OCI-LY3 (cell line): ENCODE measurements around the gene FBXL15.

Experiments used
- H2AFZ ChIP-seq: fragments of 200-600, 300-600 bp; shearing (Covaris generic); 2 replicates; pipeline ENCODE4 v1.6.0; 2014; ENCODE audit warnings: antibody characterized with exemption, low read depth, low read length
- H3K27ac ChIP-seq: fragments of 200-600, 300-600 bp; sonication (generic); 2 replicates; pipeline ENCODE4 v1.5.1; 2014; ENCODE audit warnings: mild to moderate bottlenecking, low read length, moderate library complexity, mixed read lengths
- H3K27me3 ChIP-seq: fragments of 200-600, 300-600 bp; sonication (generic); 2 replicates; pipeline ENCODE4 v1.6.1; 2014; ENCODE audit warnings: low read depth, low read length, mixed read lengths
- H3K36me3 ChIP-seq: fragments of 200-600, 300-600 bp; sonication (generic); replicated peaks from 2 replicates; pipeline ENCODE3; 2014; ENCODE audit warnings: low read depth, low read length, mixed read lengths
- H3K4me1 ChIP-seq: fragments of 300-600, 200-600 bp; sonication (generic); 2 replicates; pipeline ENCODE4 v1.6.1; 2014; ENCODE audit warnings: low read length, mixed read lengths
- H3K4me2 ChIP-seq: fragments of 200-600, 300-600 bp; sonication (generic); 2 replicates; pipeline ENCODE4 v1.6.1; 2014; ENCODE audit warnings: low read length, mixed read lengths
- H3K4me3 ChIP-seq: fragments of 300-600, 200-600 bp; sonication (generic); 2 replicates; pipeline ENCODE4 v1.5.1; 2014; ENCODE audit warnings: antibody characterized with exemption, mild to moderate bottlenecking, low read length, moderate library complexity
- H3K79me2 ChIP-seq: fragments of 300-600, 200-600 bp; shearing (Covaris generic); 2 replicates; pipeline ENCODE4 v1.6.1; 2014; ENCODE audit warnings: mild to moderate bottlenecking, low read length, mixed read lengths
- H3K9ac ChIP-seq: fragments of 300-600, 200-600 bp; shearing (Covaris generic); 2 replicates; pipeline ENCODE4 v1.6.0; 2014; ENCODE audit warnings: mild to moderate bottlenecking, low read length, moderate library complexity
- H3K9me3 ChIP-seq: fragments of 200-600, 300-600 bp; shearing (Covaris generic); 2 replicates; pipeline ENCODE4 v1.6.1; 2014; ENCODE audit warnings: low read length, mixed read lengths; ENCODE audit not compliant: insufficient read depth
- H4K20me1 ChIP-seq: fragments of 200-600, 300-600 bp; sonication (generic); 2 replicates; pipeline ENCODE4 v1.6.1; 2016; ENCODE audit warnings: low read length, mixed read lengths; ENCODE audit not compliant: insufficient read depth
- EZH2phosphoT487 ChIP-seq: fragments of 200-600 bp; shearing (Covaris generic); IDR thresholded peaks from 2 replicates; pipeline ENCODE4 v1.6.1; 2018; ENCODE audit warnings: antibody characterized with exemption, mixed run types, low read depth
- TF ChIP-seq, protein P1 (sequence below): fragments of 200-600, 300-600 bp; sonication (generic); IDR thresholded peaks from 2 replicates; pipeline ENCODE4 v1.5.1; 2014; ENCODE audit warnings: antibody characterized with exemption, low read length, low read depth

The FBXL15 gene

DNA sequence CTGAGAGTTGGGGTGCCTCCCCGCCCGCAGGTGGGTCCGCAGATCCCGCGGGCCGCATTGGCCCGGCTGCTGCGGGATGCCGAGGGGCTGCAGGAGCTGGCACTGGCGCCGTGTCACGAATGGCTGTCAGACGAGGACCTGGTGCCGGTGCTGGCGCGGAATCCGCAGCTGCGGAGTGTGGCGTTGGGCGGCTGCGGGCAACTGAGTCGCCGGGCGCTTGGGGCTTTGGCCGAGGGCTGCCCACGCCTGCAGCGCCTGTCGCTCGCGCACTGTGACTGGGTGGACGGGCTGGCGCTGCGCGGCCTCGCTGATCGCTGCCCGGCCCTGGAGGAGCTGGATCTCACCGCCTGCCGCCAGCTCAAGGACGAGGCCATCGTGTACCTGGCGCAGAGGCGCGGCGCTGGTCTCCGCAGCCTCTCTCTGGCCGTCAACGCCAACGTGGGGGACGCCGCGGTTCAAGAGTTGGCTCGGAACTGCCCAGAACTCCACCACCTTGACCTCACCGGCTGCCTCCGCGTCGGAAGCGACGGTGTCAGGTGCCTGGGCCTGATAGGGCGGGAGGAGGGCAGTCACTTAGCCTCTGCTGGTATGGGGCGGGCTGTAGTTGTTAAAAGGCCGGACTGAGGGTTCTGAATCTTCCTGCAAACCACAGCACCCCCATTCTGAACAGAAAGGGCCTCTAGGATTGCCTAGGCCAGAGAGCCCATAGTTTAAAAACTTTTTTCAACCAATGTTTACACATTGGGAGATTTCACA, 1.3 kb downstream of the FBXL15 start:
- no peaks in the 10 kb centered on the region for H4K20me1 ChIP-seq
- H3K79me2 ChIP-seq, result peaks cover 4% of the 10 kb centered on the region; the same call in 1 of the 2 replicates
- no peaks in the 10 kb centered on the region for H3K27me3 ChIP-seq
- H3K4me1 ChIP-seq, result peaks cover 26% of the 10 kb centered on the region
- no peaks in the 10 kb centered on the region for H3K9me3 ChIP-seq
- peak overlapping the region; percentile 82 for H3K4me2 ChIP-seq
- no peaks in the 10 kb centered on the region for H3K36me3 ChIP-seq
- no peak for TF ChIP-seq EZH2phosphoT487
- TF ChIP-seq, protein P1, sequence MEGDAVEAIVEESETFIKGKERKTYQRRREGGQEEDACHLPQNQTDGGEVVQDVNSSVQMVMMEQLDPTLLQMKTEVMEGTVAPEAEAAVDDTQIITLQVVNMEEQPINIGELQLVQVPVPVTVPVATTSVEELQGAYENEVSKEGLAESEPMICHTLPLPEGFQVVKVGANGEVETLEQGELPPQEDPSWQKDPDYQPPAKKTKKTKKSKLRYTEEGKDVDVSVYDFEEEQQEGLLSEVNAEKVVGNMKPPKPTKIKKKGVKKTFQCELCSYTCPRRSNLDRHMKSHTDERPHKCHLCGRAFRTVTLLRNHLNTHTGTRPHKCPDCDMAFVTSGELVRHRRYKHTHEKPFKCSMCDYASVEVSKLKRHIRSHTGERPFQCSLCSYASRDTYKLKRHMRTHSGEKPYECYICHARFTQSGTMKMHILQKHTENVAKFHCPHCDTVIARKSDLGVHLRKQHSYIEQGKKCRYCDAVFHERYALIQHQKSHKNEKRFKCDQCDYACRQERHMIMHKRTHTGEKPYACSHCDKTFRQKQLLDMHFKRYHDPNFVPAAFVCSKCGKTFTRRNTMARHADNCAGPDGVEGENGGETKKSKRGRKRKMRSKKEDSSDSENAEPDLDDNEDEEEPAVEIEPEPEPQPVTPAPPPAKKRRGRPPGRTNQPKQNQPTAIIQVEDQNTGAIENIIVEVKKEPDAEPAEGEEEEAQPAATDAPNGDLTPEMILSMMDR, result no peak
- no peak overlapping the region for H2AFZ ChIP-seq
- peak overlapping the region; percentile 82 for H3K4me3 ChIP-seq
- H3K27ac ChIP-seq, result peak overlapping the region; percentile 80
- H3K9ac ChIP-seq, result peak overlapping the region; percentile 61

DNA sequence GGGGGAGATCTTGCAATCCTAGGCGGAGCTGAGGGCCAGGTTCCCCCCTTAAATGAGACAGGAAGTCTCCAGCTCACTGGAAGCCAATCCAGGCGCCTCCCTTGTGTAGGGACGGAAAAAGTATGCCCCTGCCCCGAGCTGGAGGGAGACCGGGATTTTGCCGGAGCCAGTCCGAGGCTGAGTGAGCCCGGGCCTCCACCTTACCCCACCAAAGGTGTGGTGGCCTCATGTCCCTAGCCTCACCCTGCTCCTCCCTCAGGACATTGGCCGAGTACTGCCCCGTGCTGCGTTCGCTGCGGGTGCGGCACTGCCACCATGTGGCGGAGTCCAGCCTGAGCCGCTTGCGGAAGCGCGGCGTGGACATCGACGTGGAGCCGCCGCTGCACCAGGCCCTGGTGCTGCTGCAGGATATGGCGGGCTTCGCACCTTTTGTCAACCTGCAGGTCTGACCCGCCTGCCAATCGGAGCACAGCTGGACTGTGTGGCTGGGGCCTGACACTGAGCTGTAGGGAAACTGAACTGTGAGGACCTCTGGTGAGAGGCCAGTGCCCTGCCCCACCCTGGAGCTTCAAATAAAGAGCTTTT, 2.0 kb downstream of the FBXL15 start:
- H3K27ac ChIP-seq, result peak overlapping the region; percentile 14; the same call in 1 of the 2 replicates

DNA sequence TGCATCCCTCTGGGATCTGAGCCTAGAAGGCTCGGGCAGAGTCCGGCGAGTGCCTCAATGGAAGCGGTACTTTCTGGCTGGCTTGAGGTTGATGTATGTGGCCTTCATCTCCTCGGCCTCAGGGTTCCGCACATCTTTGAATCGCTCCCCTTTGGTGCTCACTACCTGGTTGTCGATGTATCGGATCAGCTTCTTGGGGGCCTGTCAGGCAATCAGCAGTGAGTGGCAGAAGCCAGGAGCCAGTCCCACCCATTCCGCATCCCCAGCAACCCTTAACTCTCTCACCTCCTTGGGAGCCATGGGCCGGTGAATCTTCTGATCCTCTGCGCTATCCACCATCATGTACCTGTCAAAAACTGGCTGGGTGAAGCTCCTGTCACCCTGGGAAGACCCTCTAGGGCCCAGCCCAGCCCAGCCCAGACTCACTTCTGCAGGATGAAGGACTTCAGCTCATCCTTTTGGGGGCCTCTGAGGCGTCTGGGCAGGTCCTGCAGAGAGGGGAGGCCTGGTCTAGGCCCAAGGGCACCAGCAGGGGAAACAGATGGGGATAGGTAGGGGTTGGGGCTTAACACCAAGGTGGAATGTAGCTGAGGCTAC, 2.8 kb downstream of the FBXL15 start:
- Histone ChIP-seq H3K9ac (no peak overlapping the region), H3K79me2 (peaks cover 4% of the 10 kb centered on the region; the same call in 1 of the 2 replicates), H4K20me1 (no peaks in the 10 kb centered on the region), H3K4me2 (no peak overlapping the region), H2AFZ (no peak overlapping the region), H3K9me3 (no peaks in the 10 kb centered on the region), H3K4me3 (no peak overlapping the region), H3K36me3 (no peaks in the 10 kb centered on the region), H3K27me3 (no peaks in the 10 kb centered on the region), H3K27ac (no peak overlapping the region), H3K4me1 (peaks cover 30% of the 10 kb centered on the region)
- TF ChIP-seq EZH2phosphoT487, result no peak
- TF ChIP-seq, protein P1, result no peak

More for the DNA sequence above, 2.0 kb downstream of the FBXL15 start:
- no peaks in the 10 kb centered on the region for H3K9me3 ChIP-seq
- TF ChIP-seq, protein P1, result peak; percentile 56
- TF ChIP-seq EZH2phosphoT487, result no peak
- H3K79me2 ChIP-seq, result peaks cover 4% of the 10 kb centered on the region; the same call in 1 of the 2 replicates
- peaks cover 30% of the 10 kb centered on the region for H3K4me1 ChIP-seq
- no peaks in the 10 kb centered on the region for H3K27me3 ChIP-seq
- H3K36me3 ChIP-seq, result no peaks in the 10 kb centered on the region
- peak overlapping the region; percentile 61; the same call in 1 of the 2 replicates for H3K9ac ChIP-seq
- H3K4me3 ChIP-seq, result peak overlapping the region; percentile 82
- peak overlapping the region; percentile 82 for H3K4me2 ChIP-seq
- no peak overlapping the region for H2AFZ ChIP-seq
- no peaks in the 10 kb centered on the region for H4K20me1 ChIP-seq

DNA sequence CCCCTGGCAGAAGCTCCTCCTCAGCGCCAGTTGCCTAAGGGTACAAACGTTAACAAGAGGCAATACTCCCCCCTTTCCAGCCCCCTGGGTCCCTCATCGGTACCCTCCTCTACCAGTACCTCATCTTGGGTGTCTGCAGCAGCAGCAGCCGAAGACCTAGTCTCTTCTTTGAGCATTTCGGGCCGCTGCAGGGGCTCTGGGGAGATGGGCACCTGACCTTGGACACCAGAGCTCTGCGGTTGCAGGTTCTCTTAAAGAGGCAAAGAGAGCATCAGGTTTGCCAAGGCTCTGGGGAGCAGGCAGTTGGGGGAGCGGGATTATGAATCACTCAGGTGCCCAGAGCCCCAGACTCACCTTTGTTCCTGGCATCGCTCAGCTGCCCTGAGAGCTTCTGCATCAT, 3.5 kb downstream of the FBXL15 start:
- H3K36me3 ChIP-seq, result no peaks in the 10 kb centered on the region
- H3K9me3 ChIP-seq, result no peaks in the 10 kb centered on the region
- no peak overlapping the region for H3K4me2 ChIP-seq
- TF ChIP-seq, protein P1, result no peak
- TF ChIP-seq EZH2phosphoT487, result no peak
- no peak overlapping the region for H3K27ac ChIP-seq
- H2AFZ ChIP-seq, result no peak overlapping the region
- H3K79me2 ChIP-seq, result peaks cover 4% of the 10 kb centered on the region; the same call in 1 of the 2 replicates
- H4K20me1 ChIP-seq, result no peaks in the 10 kb centered on the region
- H3K4me1 ChIP-seq, result peaks cover 30% of the 10 kb centered on the region
- no peak overlapping the region for H3K4me3 ChIP-seq
- no peaks in the 10 kb centered on the region for H3K27me3 ChIP-seq
- H3K9ac ChIP-seq, result no peak overlapping the region
